Gastrocnemius medialis (tissue), 4 donors: ENCODE measurements around the gene PDIA2. TPM values are rescaled to one million over a fixed set of nuclear protein-coding genes. Genes with fewer than 3 reads are reported as not detected.
A peak's percentile ranks its signal among the peaks of the same experiment; 100 is the strongest.
"Not testable (repeated sequence)": the region's sequence is repeated elsewhere in the genome, so short reads cannot be mapped to it uniquely, and the experiment has no call there.

Experiments used
- ATAC-seq, 2 donors: fragments of 150-250 bp; one replicate each; pipeline ENCODE4 v1.9.1; 2016
- DNase-seq, 2 donors: peaks; one replicate each; pipeline ENCODE4 v3.0.0-alpha.2; 2019
- H3K27ac ChIP-seq, 4 donors: fragments of 200-600 bp; sonication (generic); 1 replicate in 1 of 4; 2 replicates in 3 of 4; pipeline ENCODE4 v1.5.1; 2016 to 2018; ENCODE audit warnings: mild to moderate bottlenecking in 2 of 4, moderate library complexity in 1 of 4
- H3K27me3 ChIP-seq, 3 donors: fragments of 200-600 bp; sonication (generic) in 2 of 3; 1 replicate in 1 of 3; 2 replicates in 2 of 3; pipeline versions ENCODE4 v1.5.1 to v1.6.0; 2016 to 2019; ENCODE audit warnings: mild to moderate bottlenecking in 1 of 3, moderate library complexity in 1 of 3
- H3K36me3 ChIP-seq, 2 donors: fragments of 200-600 bp; sonication (generic) in 1 of 2; one replicate each; pipeline ENCODE4 v1.5.1; 2017 to 2018
- H3K4me1 ChIP-seq, 2 donors: fragments of 200-600 bp; sonication (generic) in 1 of 2; one replicate each; pipeline ENCODE4 v1.5.1; 2016 to 2017; ENCODE audit warnings: mild to moderate bottlenecking in 2 of 2
- H3K4me3 ChIP-seq, 4 donors: fragments of 200-600 bp; sonication (generic) in 3 of 4; 1 replicate in 1 of 4; 2 replicates in 3 of 4; pipeline ENCODE4 v1.5.1; 2016 to 2019; ENCODE audit warnings: mild to moderate bottlenecking in 2 of 4
- H3K9me3 ChIP-seq, 3 donors: fragments of 200-600 bp; sonication (generic) in 2 of 3; 1 replicate in 1 of 3; 2 replicates in 2 of 3; pipeline ENCODE4 v1.5.1; 2016 to 2019
- POLR2A ChIP-seq, 2 donors: fragments of 450-650 bp; IDR thresholded peaks; one replicate each; pipeline ENCODE4 v1.6.1; 2017; ENCODE audit warnings: antibody characterized with exemption in 2 of 2, mild to moderate bottlenecking in 2 of 2, moderate library complexity in 2 of 2
- in situ Hi-C, 4 donors: fragments of 200-750 bp; cut with MboI; loops; one replicate each; pipeline versions ENCODE4 v1.15.0 to v1.8.0; 2017; ENCODE audit warnings: low sequenced_read_pairs in 4 of 4
- intact Hi-C: fragments of 100-400 bp; cut with DNase I; formaldehyde crosslinking; loops from one replicate; pipeline ENCODE4 v1.15.1; 2023; ENCODE audit warnings: low total_unique reads
- total RNA-seq, 4 donors: library from RNA; depleted of rRNA; stranded (reverse); fragments of >200 nt; gene quantifications; one replicate each; pipeline versions ENCODE4 v1.1.0 to v1.2.3, GENCODE V29; 2016
- TF ChIP-seq, protein P1 (sequence below), 5 experiments: fragments of 450-650 bp in 3 of 5; fragments of 200-600 bp in 2 of 5; sonication (generic) in 2 of 5; IDR thresholded peaks in 4 of 5; conservative IDR thresholded peaks in 1 of 5; 1 replicate in 4 of 5; 2 replicates in 1 of 5; pipeline ENCODE4 v1.5.1; 2016 to 2019; ENCODE audit warnings: antibody characterized with exemption in 5 of 5, mild to moderate bottlenecking in 3 of 5, moderate library complexity in 3 of 5

The PDIA2 gene
- total RNA-seq, 4 donors from 2014 or later = 2.2 TPM; not detected in 3

DNA sequence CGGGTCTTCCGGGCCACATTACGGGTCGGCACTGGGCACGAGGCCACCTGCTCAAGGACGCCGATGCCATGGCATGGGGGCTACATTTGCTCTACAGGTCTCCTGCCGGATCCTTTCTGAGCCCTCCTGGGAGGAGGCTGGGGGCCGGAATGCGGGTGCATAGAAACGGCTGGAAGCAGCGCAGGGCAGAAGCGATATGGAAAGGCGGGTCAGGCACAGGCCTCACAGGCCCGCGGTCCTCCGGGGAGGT is 41.2 kb downstream of the PDIA2 start:
- DNase-seq = no peak
- H3K4me3 ChIP-seq = no peak overlapping the region
- intact Hi-C loops = no loop called here
- no peak overlapping the region for H3K27ac ChIP-seq
- H3K4me1 ChIP-seq = peaks cover 12 to 17% of the 10 kb centered on the region in 2 donors
- H3K36me3 ChIP-seq = no peaks in the 10 kb centered on the region
- H3K27me3 ChIP-seq = no peaks in the 10 kb centered on the region
- no peak for ATAC-seq
- TF ChIP-seq, protein P1, sequence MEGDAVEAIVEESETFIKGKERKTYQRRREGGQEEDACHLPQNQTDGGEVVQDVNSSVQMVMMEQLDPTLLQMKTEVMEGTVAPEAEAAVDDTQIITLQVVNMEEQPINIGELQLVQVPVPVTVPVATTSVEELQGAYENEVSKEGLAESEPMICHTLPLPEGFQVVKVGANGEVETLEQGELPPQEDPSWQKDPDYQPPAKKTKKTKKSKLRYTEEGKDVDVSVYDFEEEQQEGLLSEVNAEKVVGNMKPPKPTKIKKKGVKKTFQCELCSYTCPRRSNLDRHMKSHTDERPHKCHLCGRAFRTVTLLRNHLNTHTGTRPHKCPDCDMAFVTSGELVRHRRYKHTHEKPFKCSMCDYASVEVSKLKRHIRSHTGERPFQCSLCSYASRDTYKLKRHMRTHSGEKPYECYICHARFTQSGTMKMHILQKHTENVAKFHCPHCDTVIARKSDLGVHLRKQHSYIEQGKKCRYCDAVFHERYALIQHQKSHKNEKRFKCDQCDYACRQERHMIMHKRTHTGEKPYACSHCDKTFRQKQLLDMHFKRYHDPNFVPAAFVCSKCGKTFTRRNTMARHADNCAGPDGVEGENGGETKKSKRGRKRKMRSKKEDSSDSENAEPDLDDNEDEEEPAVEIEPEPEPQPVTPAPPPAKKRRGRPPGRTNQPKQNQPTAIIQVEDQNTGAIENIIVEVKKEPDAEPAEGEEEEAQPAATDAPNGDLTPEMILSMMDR (IDR thresholded peaks at IDR 0.05 in 4 of 5, conservative IDR thresholded peaks at IDR 0.05 in 1 of 5) = no peak
- TF ChIP-seq POLR2A (IDR thresholded peaks at IDR 0.05) = no peak
- in situ Hi-C loops = no loop called here
- H3K9me3 ChIP-seq = no peaks in the 10 kb centered on the region

DNA sequence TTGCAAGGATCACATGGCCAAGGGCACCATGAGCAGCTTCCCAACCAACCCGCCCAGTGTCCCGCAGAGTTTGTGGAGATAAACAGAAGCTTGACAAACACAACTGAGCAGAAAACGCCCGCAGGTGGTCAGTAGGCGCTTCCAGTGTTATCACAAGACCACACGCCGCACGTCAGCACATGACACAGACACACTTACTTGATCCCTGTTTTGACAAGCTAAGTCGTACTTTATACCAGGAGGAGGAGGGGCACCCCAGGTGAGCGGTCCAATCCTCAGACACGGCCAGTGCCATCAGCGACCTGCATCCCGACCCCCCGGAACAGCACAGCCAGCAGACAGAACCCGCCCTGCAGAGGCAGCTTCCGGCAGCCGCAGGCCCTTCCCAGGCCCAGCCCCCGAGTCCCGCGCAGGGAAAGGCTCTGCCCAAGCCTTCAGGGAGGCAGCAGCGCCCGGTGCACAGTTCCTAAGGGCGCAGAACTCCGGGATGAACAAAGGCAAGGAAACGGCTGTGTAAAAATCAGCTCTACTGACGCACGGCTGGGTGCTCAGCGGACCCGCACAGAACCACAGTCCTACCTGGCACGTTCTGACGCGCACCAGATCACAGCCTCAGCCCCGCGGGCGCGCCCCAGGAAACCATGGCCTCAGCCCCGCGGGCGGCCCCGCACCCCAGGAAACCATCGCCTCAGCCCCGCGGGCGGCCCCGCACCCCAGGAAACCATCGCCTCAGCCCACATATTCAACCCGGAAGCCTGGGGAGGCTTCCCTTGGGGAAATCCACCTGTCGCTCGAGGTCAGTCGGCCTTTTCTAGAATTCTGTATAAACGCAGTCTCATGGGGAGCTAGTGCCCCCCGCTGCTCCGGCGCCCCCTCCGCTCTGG is 41.7 kb downstream of the PDIA2 start:
- Histone ChIP-seq H3K27me3 (no peaks in the 10 kb centered on the region), H3K4me3 (peak overlapping the region in 1 of 4 donors; percentile 25), H3K9me3 (no peaks in the 10 kb centered on the region), H3K36me3 (no peaks in the 10 kb centered on the region), H3K27ac (peak overlapping the region in 1 of 4 donors; percentile 14), H3K4me1 (peaks cover 12 to 17% of the 10 kb centered on the region in 2 donors)
- TF ChIP-seq POLR2A (IDR thresholded peaks at IDR 0.05) = no peak
- TF ChIP-seq, protein P1 (IDR thresholded peaks at IDR 0.05 in 4 of 5, conservative IDR thresholded peaks at IDR 0.05 in 1 of 5) = no peak
- in situ Hi-C loops (no loop called here), intact Hi-C loops (no loop called here)
- DNase-seq (no peak), ATAC-seq (no peak)

DNA sequence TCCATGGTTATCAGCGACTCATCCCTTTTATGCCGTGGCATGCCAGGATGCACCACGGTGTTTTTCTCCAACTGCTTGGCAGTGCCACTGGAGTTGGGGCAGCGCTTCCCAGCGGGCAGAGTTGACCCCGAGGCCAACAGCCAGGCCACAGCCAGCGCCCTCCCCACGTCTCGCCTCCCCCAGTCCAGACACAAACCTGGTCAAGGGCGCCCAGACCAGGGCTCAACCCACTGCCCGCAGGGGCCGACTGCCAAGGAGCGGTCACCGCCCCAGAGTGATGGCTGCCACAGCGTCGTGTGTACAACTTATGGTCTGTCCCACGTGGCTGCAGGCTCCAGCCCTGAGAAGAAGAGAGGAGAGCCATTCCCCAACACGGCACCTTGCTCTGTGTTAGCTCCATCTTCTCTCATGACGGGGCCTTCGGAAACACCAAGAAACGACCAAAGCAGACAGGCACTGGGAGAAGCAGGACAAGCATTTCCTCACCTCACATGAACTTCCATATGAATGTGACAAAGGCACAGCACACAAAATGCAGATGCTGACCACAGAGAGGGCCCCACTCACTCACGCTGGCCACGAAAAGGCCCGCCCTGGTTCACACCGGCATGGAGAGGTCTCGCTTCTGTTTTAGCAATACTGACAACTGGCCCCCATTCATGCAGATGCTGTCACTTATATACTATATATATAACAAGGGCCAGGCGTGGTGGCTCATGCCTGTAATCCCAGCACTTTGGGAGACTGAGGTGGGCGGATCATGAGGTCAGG is 42.6 kb downstream of the PDIA2 start:
- intact Hi-C loops = no loop called here
- H3K4me3 ChIP-seq = peak overlapping the region in 1 of 4 donors; percentile 25
- in situ Hi-C loops = no loop called here
- DNase-seq (no peak), ATAC-seq (no peak)
- TF ChIP-seq, protein P1 (IDR thresholded peaks at IDR 0.05 in 4 of 5, conservative IDR thresholded peaks at IDR 0.05 in 1 of 5) = no peak
- no peak for TF ChIP-seq POLR2A (IDR thresholded peaks at IDR 0.05)
- peaks cover 12 to 17% of the 10 kb centered on the region in 2 donors for H3K4me1 ChIP-seq
- no peaks in the 10 kb centered on the region for H3K9me3 ChIP-seq
- H3K27ac ChIP-seq = peak overlapping the region in 1 of 4 donors; percentile 14
- H3K36me3 ChIP-seq = no peaks in the 10 kb centered on the region
- no peaks in the 10 kb centered on the region for H3K27me3 ChIP-seq

DNA sequence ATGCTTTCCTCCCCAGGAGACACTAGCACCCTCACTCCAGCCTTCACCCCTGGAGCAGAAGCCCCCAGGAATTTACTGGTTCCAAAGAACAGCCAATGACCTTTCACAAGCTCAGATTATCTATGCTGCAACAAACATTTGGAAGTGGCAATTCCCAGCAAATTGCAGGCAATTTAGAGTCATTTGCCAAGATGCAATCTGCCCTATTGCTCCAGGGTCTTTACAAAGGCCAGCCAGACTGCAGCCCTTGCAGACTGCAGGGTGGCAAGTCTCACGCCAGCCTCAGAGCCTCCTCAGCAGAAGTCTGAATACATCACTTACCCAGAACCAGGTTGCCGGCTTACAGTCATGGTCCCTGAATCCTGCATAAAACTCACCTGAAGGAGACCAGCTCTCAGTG is 47.8 kb downstream of the PDIA2 start:
- no peaks in the 10 kb centered on the region for H3K27me3 ChIP-seq
- intact Hi-C loops = no loop called here
- no peak for ATAC-seq
- DNase-seq = no peak
- no peak overlapping the region for H3K27ac ChIP-seq
- no peaks in the 10 kb centered on the region for H3K9me3 ChIP-seq
- in situ Hi-C loops = no loop called here
- no peaks in the 10 kb centered on the region for H3K36me3 ChIP-seq
- peaks cover 21% of the 10 kb centered on the region in 2 donors for H3K4me1 ChIP-seq
- TF ChIP-seq POLR2A (IDR thresholded peaks at IDR 0.05) = no peak
- TF ChIP-seq, protein P1 (IDR thresholded peaks at IDR 0.05 in 4 of 5, conservative IDR thresholded peaks at IDR 0.05 in 1 of 5) = no peak
- no peak overlapping the region for H3K4me3 ChIP-seq

DNA sequence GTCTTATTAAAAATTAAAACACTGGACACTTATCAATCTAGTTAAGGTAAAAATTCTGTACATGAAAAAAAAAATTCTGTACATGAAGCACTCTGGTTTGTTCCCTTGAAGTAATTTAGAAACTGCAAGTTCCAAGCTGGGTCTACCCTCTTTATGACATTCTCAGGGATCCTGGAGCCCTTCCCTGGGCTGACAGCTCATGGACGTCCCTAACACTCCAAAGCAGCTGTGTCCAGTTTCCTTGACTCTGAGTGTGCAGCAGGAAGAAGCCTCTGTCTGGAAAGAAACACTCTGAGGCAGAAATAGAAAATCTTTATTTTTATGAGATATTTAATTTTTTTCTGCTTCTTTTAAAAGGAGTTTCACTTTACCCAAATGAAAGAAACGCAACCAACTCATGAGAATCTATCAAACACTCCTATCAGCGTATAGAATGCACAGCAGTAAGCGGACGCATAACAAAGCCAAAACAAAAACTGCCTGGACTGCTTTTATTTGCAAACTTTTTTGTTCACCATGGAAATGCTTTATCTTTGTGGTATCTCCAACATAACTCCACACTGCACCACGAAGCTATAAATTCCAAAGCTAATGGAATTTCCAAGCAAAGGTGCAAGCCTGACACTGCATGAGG is 48.3 kb downstream of the PDIA2 start:
- DNase-seq, H3K36me3 ChIP-seq, H3K27me3 ChIP-seq, ATAC-seq, in situ Hi-C loops, intact Hi-C loops, H3K9me3 ChIP-seq, H3K27ac ChIP-seq, H3K4me3 ChIP-seq: not testable (repeated sequence)
- peaks cover 21 to 22% of the 10 kb centered on the region in 2 donors for H3K4me1 ChIP-seq
